TTC549 (cell line): ENCODE measurements around the gene SLC7A6.

ENCODE experiments used
- FAIRE-seq: peaks from 2 replicates; lab custom pipeline; 2012; peaks lifted over from hg19 to GRCh38; lab: Jason Lieb, UNC

SLC7A6 gene

GRCh38 chr16:68257251-68257905 lies 6.9 kb upstream of the SLC7A6 start:
- FAIRE-seq, result no peak

- FAIRE-seq, result no peak
Measured at GRCh38 chr16:68257906-68258800, 6.2 kb upstream of the SLC7A6 start.

DNA sequence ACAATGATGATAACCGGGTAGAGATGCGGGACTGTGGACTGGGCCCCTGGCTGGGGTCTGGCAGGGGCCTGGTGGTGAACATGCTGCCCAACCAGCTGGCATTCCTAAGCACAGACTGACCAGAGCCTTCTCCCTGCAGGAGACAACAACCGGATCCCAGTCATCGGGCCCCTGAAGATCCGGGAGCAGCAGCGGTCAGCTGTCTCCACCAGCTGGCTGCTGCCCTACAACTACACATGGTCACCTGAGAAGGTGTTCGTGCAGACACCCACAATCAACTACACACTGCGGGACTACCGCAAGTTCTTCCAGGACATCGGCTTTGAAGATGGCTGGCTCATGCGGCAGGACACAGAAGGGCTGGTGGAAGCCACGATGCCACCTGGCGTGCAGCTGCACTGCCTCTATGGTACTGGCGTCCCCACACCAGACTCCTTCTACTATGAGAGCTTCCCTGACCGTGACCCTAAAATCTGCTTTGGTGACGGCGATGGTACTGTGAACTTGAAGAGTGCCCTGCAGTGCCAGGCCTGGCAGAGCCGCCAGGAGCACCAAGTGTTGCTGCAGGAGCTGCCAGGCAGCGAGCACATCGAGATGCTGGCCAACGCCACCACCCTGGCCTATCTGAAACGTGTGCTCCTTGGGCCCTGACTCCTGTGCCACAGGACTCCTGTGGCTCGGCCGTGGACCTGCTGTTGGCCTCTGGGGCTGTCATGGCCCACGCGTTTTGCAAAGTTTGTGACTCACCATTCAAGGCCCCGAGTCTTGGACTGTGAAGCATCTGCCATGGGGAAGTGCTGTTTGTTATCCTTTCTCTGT lies 5.1 kb upstream of the SLC7A6 start:
- no peak for FAIRE-seq

- FAIRE-seq, result no peak
Measured at GRCh38 chr16:68263559-68264127, 683 bp upstream of the SLC7A6 start.

- FAIRE-seq, result no peak
Measured at GRCh38 chr16:68265078-68265920, 973 bp downstream of the SLC7A6 start.

DNA sequence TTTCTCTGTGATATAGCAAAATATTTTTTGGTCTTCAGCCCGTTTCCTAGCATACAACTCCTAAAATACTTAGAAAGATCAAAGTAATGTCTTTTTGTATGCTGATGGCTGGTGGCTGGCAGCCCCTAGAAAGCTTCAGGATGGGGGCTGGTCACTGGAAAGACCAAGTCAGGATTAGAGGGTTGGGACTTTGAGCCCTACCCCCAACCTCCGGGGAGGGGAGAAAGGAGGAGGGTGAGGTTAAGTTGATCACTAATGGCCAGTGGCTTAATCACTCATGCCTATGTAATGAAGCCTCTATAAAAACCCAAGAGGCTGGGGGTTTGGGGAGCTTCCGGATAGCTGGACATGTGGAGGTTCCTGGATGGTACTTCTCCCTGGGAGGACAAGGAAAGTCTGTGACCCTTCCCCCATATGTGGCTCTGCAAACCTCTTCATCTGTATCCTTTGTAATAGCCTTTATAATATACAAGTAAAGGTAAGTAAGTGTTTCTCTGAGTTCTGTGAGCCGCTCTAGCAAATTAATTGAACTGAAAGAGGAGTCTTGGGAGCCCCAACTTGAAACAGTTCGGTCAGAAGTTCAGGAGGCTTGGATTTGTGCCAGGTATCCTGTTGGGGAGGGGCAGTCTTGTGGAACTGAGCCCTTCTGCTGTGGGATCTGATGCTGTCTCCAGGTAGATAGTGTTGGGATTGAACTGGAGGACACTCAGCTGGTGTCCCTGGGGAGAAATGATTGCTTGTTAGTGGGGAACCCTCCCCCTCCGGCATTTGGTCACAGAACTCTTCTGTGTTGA lies 3.5 kb downstream of the SLC7A6 start:
- FAIRE-seq, result no peak

- no peak for FAIRE-seq
Measured at GRCh38 chr16:68269793-68270192, 5.5 kb downstream of the SLC7A6 start.

DNA sequence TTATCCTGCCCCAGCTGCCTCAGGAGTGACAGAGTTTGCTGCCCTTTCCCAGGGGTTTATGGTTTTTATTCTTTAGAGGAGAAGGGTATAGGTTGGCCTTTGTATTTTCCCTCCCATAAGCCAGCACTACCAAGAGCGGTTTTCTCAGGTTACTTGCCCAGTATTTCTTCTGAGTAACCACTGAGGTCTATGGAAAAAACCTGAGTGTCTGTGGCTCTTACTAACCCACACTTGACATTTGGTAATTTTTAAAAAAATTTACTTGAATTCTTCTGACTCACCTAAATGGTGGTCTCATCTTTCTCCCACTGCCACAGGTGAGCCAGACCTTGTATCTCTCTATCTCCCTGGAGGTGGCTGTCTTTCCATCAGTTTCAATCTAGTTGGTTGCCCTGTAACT lies 6.0 kb downstream of the SLC7A6 start:
- no peak for FAIRE-seq

DNA sequence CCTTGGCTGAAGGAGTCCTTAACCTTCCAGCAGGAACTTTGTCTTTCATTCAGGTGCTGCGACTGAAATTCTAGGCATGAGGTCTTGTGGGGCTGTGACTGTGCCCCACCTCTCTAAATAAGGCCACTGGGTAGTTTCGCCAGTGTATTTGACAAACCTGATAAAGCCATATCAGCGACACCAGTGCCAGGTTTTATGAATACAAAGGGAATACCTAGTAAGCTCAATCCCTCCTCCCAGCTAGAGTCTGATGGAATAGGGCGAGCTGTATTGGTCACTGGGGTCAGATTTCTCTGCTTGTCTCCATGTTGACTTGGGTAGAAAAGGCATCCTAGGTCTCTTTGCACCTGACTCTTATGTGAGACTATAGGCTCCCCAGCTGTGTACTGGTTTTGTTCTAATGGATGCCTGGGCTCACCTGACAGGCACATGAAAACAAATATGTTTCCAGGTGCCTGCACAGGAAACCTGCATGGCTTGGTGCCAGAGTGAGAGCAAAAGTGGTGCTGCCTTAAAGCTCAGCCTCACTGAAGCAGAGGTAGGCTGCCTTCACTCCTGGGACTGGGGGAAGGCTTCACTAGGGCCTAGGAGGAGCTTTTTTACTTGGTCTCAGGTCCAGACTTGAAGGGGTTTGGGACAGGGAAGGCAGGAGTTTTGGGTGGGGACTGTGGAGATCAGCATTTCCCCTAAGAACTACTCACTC lies 8.3 kb downstream of the SLC7A6 start:
- FAIRE-seq, result no peak

GRCh38 chr16:68273459-68273858 lies 9.1 kb downstream of the SLC7A6 start:
- FAIRE-seq, result no peak

- no peak for FAIRE-seq
Measured at GRCh38 chr16:68273896-68274295, 9.6 kb downstream of the SLC7A6 start.

DNA sequence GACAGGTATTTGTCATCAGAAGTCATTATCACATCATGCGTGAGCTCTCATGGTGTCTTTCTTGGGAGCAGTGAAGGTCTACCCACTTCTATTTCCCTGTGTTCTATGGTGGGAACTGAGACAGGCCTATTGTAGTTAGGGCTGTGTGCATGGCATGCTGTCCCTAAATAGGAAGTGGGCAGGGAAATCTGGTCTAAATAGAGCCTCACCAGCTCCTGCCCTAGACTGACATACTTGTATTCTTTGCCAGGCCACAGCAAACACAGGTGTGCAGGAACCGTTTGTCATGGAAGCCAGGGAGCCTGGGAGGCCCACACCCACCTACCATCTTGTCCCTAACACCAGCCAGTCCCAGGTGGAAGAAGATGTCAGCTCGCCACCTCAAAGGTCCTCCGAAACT lies 10.1 kb downstream of the SLC7A6 start:
- FAIRE-seq, result no peak

DNA sequence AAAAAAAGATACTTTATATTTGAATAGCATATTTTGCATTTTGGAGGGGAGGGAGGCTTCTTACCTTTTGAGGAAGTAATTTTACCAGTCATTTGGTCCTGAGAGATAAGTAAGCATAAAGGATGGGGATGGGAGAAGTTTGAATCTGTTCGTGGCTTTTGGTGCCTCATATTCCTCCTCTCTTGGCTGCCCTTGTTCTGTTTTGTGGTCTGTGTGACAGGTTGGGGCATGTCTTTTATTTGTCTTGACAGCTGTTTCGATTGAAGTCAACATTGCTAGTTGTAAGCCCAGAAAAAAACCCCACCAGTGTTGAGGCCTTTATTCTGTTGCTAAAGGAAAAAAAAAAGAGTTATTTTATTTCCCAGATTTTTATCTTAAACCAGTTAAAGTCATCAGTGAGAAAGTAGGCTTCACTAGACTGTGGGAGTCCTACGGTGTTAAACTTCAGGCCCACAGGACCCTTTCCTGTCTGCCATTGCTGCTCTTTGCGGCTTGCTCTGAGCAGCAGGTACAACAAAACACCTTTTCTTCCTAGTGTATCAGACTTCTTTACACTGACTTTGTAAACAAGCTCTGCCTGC lies 11.4 kb downstream of the SLC7A6 start:
- no peak for FAIRE-seq

DNA sequence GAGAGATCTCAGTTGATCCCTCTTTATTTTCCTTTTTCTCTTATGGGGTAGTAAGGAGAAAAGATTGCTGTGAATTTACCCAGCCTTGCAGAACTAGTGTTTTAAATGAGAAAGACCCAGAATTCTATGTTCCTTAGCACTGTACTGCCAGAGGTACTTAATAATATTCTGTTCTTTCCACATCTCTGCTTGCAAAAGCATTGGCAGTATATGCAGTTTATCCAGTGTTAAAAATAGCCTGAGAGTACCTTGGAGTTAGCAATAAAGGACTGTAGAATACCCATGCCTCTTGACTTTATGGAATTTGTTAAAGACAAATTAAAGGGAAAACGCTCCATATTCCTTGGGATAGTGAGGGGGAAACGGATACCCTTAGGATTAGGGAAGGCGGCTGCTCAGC lies 11.9 kb downstream of the SLC7A6 start:
- no peak for FAIRE-seq

DNA sequence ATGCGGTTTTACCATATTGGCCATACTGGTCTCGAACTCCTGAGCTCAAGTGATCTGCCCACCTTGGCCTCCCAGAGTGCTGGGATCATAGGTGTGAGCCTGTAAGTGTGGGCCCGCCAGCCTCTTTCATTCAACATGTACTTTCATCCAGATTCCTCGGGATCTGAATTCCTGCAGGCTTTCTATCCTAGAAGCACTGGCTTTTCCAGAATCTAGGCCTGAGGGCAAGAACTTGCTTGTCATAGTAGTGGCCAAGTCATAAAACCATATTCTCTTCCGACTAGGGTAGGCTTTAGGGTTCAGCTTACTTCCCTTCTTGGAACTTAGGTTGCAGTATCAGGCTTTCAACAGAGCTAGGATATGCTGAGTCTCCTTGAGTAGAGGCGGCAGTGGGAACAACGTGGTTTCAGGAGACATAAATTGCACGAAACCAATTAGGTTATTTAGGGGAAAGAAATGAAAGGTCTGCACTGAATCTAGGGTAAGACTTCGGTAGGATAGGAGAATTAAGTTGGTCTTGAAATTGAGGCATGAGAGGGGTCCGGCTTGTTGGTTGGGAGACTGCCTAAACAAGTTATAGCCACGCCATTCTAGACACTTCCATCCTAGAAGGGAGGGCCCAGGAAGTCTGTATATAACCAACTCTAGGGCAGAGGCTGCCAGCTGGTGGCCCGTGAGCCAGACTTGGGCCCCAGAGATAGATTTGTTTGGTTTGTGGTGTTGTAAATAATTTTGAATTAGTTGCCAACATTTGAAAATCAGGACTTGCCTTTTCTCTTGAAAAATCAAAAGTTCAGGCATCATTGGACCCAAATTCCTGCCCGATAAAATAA lies 15.6 kb downstream of the SLC7A6 start:
- FAIRE-seq, result no peak

- FAIRE-seq, result no peak
Measured at GRCh38 chr16:68281368-68282063, 17.2 kb downstream of the SLC7A6 start.

DNA sequence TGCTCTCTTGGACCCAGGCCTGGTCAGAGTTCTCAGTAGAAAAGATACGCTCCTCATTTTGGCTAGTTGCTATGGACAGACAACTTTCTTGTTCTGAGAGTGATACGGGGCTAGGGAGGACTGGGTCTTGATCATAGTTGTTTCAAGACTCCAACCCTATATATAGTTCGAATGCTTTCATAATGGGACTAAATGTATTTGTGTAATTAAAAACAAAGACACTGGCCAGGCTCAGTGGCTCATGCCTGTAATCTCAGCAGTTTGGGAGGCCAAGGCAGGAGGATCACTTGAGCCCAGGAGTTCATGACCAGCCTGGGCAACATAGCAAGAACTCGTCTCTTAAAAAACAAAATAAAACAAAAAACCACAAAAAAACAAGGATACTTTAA lies 17.7 kb downstream of the SLC7A6 start:
- FAIRE-seq, result no peak

GRCh38 chr16:68283346-68283745 lies 19.0 kb downstream of the SLC7A6 start:
- no peak for FAIRE-seq
